Prostate gland (tissue), 2 donors: Measurements from ENCODE around the gene NOVA2.

Experiments used
- CTCF ChIP-seq, 4 experiments: fragments of 200-600 bp in 2 of 4; fragments of 450-650 bp in 2 of 4; sonication (generic) in 2 of 4; IDR thresholded peaks; 1 replicate in 3 of 4; 2 replicates in 1 of 4; pipeline ENCODE4 v1.5.1; 2016 to 2019; ENCODE audit warnings: antibody characterized with exemption in 4 of 4, mild to moderate bottlenecking in 2 of 4, moderate library complexity in 2 of 4
- POLR2AphosphoS5 ChIP-seq: sonication (generic); formaldehyde crosslinking; IDR thresholded peaks from one replicate; pipeline ENCODE4 v1.6.1; 2017; ENCODE audit warnings: antibody characterized with exemption

DNA sequence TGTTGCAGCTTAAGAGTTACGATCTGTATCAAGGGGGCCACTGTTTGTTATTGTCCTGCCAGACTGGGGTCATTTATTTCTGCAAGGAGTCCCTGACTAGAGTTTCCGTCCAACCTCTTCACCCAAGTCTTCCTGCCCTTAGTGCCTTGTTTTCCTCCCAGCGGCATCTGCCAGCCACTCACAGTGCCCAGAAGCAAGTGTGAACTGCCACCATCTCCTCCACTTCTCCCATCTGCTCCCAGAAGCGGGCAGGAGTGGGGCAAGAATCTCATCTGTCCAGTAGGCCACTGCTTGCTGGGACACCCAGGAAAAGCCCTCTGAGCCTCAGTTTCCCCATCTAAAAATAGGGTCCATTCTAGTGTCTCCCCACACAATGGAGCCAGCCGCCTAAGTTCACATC, 4.0 kb downstream of the NOVA2 start:
- TF ChIP-seq CTCF (IDR thresholded peaks at IDR 0.05) (no peak), POLR2AphosphoS5 (no peak)
